ENCODE data around the gene MTMR2. TPM values are rescaled to one million over a fixed set of nuclear protein-coding genes. Genes with fewer than 3 reads are reported as not detected.

Gene MTMR2
- total RNA-seq, 1 experiment from 2014 or later = 75.2 TPM

- Mint-ChIP-seq H3K27me3 (ENCODE audit: insufficient read depth, unreplicated experiment) (no peaks in the 10 kb centered on the region), H3K4me1 (ENCODE audit: low read depth, unreplicated experiment) (peaks cover 6% of the 10 kb centered on the region), H3K36me3 (ENCODE audit: insufficient read depth, unreplicated experiment) (no peaks in the 10 kb centered on the region), H3K27ac (ENCODE audit: unreplicated experiment) (no peak overlapping the region), H3K4me3 (ENCODE audit: unreplicated experiment) (no peak overlapping the region), H3K9me3 (ENCODE audit: unreplicated experiment) (no peaks in the 10 kb centered on the region)
- no peaks in the 10 kb centered on the region for H3K9me3 ChIP-seq
- CTCF ChIA-PET = interaction anchor here (1.4 kb wide), 1 partner anchor 49 kb away, joined by 6 read pairs; no protein-coding TSS in a partner anchor
- intact Hi-C loops (cut with micrococcal nuclease; ENCODE audit: unreplicated experiment) = no loop called here
- no peak for DNase-seq
- POLR2A ChIA-PET = no interaction called here
- BruUV-seq (replicated peaks) = no TSS peak
- no peaks in the 10 kb centered on the region for H3K27me3 ChIP-seq (replicated peaks; ENCODE audit: control insufficient read depth, insufficient read depth, low read length)
- TF ChIP-seq CTCF (IDR thresholded peaks at IDR 0.05; ENCODE audit: insufficient read depth in 1 of 2, low read depth in 1 of 2, low read length in 1 of 2, severe bottlenecking in 1 of 2, unreplicated experiment in 1 of 2) = no peak
- H3K4me3 ChIP-seq (ENCODE audit: low read depth, low read length) = no peak overlapping the region
- peaks cover 32% of the 10 kb centered on the region for H3K4me1 ChIP-seq
- H3K36me3 ChIP-seq (ENCODE audit: control insufficient read depth, insufficient read depth, low read length) = no peaks in the 10 kb centered on the region
These were observed 26.2 kb downstream of the MTMR2 start for GRCh38 chr11:95897731-95898130.

DNA sequence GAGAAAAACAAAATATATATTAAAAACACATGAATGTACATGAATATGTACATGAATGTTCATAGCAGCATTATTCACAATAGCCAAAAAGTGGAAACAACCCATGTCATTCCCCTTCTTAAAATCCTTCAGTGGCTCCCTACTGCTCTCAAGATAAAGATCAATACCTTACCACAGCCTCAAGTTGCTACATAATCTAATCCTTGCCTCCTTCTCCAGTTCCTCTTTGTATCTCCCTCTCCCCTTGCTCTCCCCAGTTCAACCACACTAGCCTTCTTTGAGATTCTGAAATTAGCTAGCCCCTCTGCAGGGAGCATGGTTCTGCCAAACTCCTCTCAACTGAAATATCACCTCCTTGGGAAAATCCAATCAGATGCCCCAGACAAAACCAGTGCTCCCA, 28.1 kb downstream of the MTMR2 start:
- intact Hi-C loops (cut with micrococcal nuclease; ENCODE audit: unreplicated experiment) = no loop called here
- ChIA-PET CTCF (no interaction called here), POLR2A (interaction anchor here (0.6 kb wide), 1 partner anchor 104 kb away, joined by 3 read pairs; no protein-coding TSS in a partner anchor)

DNA sequence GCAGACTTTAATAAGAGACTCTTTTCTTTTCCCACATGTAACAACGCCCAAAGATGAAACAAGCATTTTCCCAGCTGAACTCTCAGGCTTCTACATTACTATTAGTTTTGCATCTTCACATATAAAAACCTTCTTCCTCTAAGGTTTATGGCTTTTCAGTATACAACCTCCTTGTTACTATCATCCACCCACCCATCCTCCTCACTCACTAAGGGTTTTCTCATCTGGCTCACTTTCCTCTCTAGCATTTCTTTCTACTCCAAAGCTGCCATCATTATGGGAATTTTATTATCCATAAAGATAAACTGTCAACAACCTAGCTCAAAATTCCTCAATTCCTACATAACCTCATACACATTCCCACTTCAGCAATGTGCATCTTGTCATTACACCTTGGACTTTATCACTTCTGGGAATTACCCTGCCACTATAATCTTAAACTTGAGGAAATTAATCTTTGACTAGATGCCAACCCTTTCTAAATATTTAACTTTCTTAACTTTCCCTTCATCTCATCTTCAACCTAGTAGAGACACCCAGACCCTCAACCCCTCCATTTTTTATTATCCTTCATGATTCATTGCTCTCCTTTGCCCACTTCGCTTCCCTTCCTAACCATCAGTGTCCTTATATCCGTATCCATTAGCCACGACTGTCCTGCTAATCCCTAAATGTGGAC, 30.9 kb downstream of the MTMR2 start:
- Mint-ChIP-seq H3K9me3 (ENCODE audit: unreplicated experiment) (no peaks in the 10 kb centered on the region), H3K36me3 (ENCODE audit: insufficient read depth, unreplicated experiment) (no peaks in the 10 kb centered on the region), H3K27ac (ENCODE audit: unreplicated experiment) (no peak overlapping the region), H3K4me3 (ENCODE audit: unreplicated experiment) (no peak overlapping the region), H3K27me3 (ENCODE audit: insufficient read depth, unreplicated experiment) (no peaks in the 10 kb centered on the region), H3K4me1 (ENCODE audit: low read depth, unreplicated experiment) (peaks cover 12% of the 10 kb centered on the region)
- ChIA-PET CTCF (no interaction called here), POLR2A (no interaction called here)
- H3K36me3 ChIP-seq (ENCODE audit: control insufficient read depth, insufficient read depth, low read length) = no peaks in the 10 kb centered on the region
- no peak overlapping the region for H3K4me3 ChIP-seq (ENCODE audit: low read depth, low read length)
- no peak for TF ChIP-seq CTCF (IDR thresholded peaks at IDR 0.05; ENCODE audit: insufficient read depth in 1 of 2, low read depth in 1 of 2, low read length in 1 of 2, severe bottlenecking in 1 of 2, unreplicated experiment in 1 of 2)
- no TSS peak for BruUV-seq (replicated peaks)
- no peak for DNase-seq
- H3K27me3 ChIP-seq (replicated peaks; ENCODE audit: control insufficient read depth, insufficient read depth, low read length) = no peaks in the 10 kb centered on the region
- H3K4me1 ChIP-seq = peaks cover 34% of the 10 kb centered on the region
- intact Hi-C loops (cut with micrococcal nuclease; ENCODE audit: unreplicated experiment) = no loop called here
- H3K9me3 ChIP-seq = no peaks in the 10 kb centered on the region

More for the DNA sequence above, 28.1 kb downstream of the MTMR2 start:
- Mint-ChIP-seq H3K9me3 (ENCODE audit: unreplicated experiment) (no peaks in the 10 kb centered on the region), H3K27me3 (ENCODE audit: insufficient read depth, unreplicated experiment) (no peaks in the 10 kb centered on the region), H3K4me1 (ENCODE audit: low read depth, unreplicated experiment) (peaks cover 6% of the 10 kb centered on the region), H3K36me3 (ENCODE audit: insufficient read depth, unreplicated experiment) (no peaks in the 10 kb centered on the region), H3K4me3 (ENCODE audit: unreplicated experiment) (no peak overlapping the region), H3K27ac (ENCODE audit: unreplicated experiment) (no peak overlapping the region)
- H3K27me3 ChIP-seq (replicated peaks; ENCODE audit: control insufficient read depth, insufficient read depth, low read length) = no peaks in the 10 kb centered on the region
- BruUV-seq (replicated peaks) = no TSS peak
- peaks cover 38% of the 10 kb centered on the region for H3K4me1 ChIP-seq
- DNase-seq = no peak
- no peaks in the 10 kb centered on the region for H3K9me3 ChIP-seq
- H3K36me3 ChIP-seq (ENCODE audit: control insufficient read depth, insufficient read depth, low read length) = no peaks in the 10 kb centered on the region
- H3K4me3 ChIP-seq (ENCODE audit: low read depth, low read length) = no peak overlapping the region
- TF ChIP-seq CTCF (IDR thresholded peaks at IDR 0.05; ENCODE audit: insufficient read depth in 1 of 2, low read depth in 1 of 2, low read length in 1 of 2, severe bottlenecking in 1 of 2, unreplicated experiment in 1 of 2) = no peak
